PC-9 (cell line): ENCODE data around the gene ARR3. TPM values are rescaled to one million over a fixed set of nuclear protein-coding genes. Genes with fewer than 3 reads are reported as not detected.
"Not testable (repeated sequence)": the region's sequence is repeated elsewhere in the genome, so short reads cannot be mapped to it uniquely, and the experiment has no call there.

Experiments
- BruUV-seq: library from RNA; stranded (reverse); fragments of 400-500 nt; replicated peaks from 2 replicates; lab custom pipeline; 2021; lab: Mats Ljungman, UMichigan
- CTCF ChIA-PET: fragments of 300-600 bp; sonication (Branson Sonifier 250); formaldehyde crosslinking; loops from one replicate; lab custom pipeline; 2022; ENCODE audit warnings: antibody characterized with exemption; lab: Charles Lee
- POLR2A ChIA-PET: fragments of 300-600 bp; sonication (Branson Sonifier 250); formaldehyde crosslinking; loops from one replicate; lab custom pipeline; 2022; ENCODE audit warnings: antibody characterized with exemption; ENCODE audit not compliant: unreplicated experiment; lab: Charles Lee
- DNase-seq, 2 experiments: peaks; one replicate each; pipeline versions ENCODE4 v3.0.0 to v3.0.0-alpha.2; 2015 to 2022; ENCODE audit warnings: mixed read lengths in 1 of 2
- H2AFZ ChIP-seq: fragments of 200-600 bp; sonication (generic); 2 replicates; pipeline ENCODE4 v1.8.1; 2017; ENCODE audit warnings: antibody characterized with exemption
- H3F3A ChIP-seq: fragments of 200-600 bp; sonication (generic); 2 replicates; pipeline ENCODE4 v1.8.1; 2017; ENCODE audit warnings: antibody characterized with exemption, mild to moderate bottlenecking, low read depth; ENCODE audit not compliant: insufficient read depth
- H3K27ac ChIP-seq: fragments of 200-600 bp; sonication (generic); 2 replicates; pipeline ENCODE4 v1.6.1; 2016; ENCODE audit warnings: mixed run types
- H3K27me3 ChIP-seq: fragments of 200-600 bp; sonication (generic); 2 replicates; pipeline ENCODE4 v1.6.1; 2016; ENCODE audit warnings: low read depth, mixed run types; ENCODE audit not compliant: insufficient read depth
- H3K36me3 ChIP-seq: fragments of 200-600 bp; sonication (generic); 2 replicates; pipeline ENCODE4 v1.6.1; 2016; ENCODE audit warnings: low read depth, mixed run types
- H3K4me1 ChIP-seq: fragments of 200-600 bp; sonication (generic); replicated peaks from 2 replicates; pipeline ENCODE4 v1.6.1; 2016; ENCODE audit warnings: mixed run types; ENCODE audit not compliant: insufficient read depth
- H3K4me2 ChIP-seq: fragments of 200-600 bp; sonication (generic); 2 replicates; pipeline ENCODE4 v1.6.1; 2017; ENCODE audit warnings: mixed run types
- H3K4me3 ChIP-seq: fragments of 200-600 bp; sonication (generic); 2 replicates; pipeline ENCODE4 v1.6.1; 2016; ENCODE audit warnings: mixed run types
- H3K79me2 ChIP-seq: fragments of 200-600 bp; sonication (generic); 2 replicates; pipeline ENCODE4 v1.6.1; 2017; ENCODE audit warnings: low read depth, mixed run types
- H3K9me2 ChIP-seq: fragments of 200-600 bp; sonication (generic); 2 replicates; pipeline ENCODE4 v1.8.1; 2017; ENCODE audit warnings: mild to moderate bottlenecking; ENCODE audit not compliant: insufficient read depth
- H3K9me3 ChIP-seq: fragments of 200-600 bp; sonication (generic); 2 replicates; pipeline ENCODE4 v1.8.1; 2016; ENCODE audit warnings: low read depth; ENCODE audit not compliant: insufficient read depth
- H4K20me1 ChIP-seq: fragments of 200-600 bp; sonication (generic); 2 replicates; pipeline ENCODE4 v1.8.1; 2017; ENCODE audit not compliant: insufficient read depth
- CTCF ChIP-seq: fragments of 200-600 bp; sonication (generic); conservative IDR thresholded peaks from 2 replicates; pipeline ENCODE4 v1.6.1; 2017; ENCODE audit warnings: mixed run types, antibody characterized with exemption, mild to moderate bottlenecking, moderate library complexity
- EZH2 ChIP-seq: fragments of 200-600 bp; sonication (generic); IDR thresholded peaks from 2 replicates; pipeline ENCODE4 v1.8.0; 2017; ENCODE audit warnings: antibody characterized with exemption, low read depth
- intact Hi-C: fragments of 100-400 bp; cut with micrococcal nuclease; formaldehyde crosslinking; loops from one replicate; pipeline ENCODE4 v1.10.0; 2022; ENCODE audit not compliant: unreplicated experiment
- total RNA-seq: library from RNA; stranded (reverse); gene quantifications from 2 replicates; pipeline ENCODE4 v1.2.3, GENCODE V29; 2021

ARR3 gene
- total RNA-seq, 1 experiment from 2014 or later: not detected

- Histone ChIP-seq H3K27ac (no peak overlapping the region), H3K36me3 (0 out of 2 replicates have a peak, but pooled peaks cover 2% of the 10 kb centered on the region)
Measured at GRCh38 chrX:70301716-70302115, 33.6 kb downstream of the ARR3 start.

GRCh38 chrX:70313503-70313902 is 45.4 kb downstream of the ARR3 start:
- no TSS peak for BruUV-seq
- Histone ChIP-seq H3K4me2 (no peak overlapping the region), H3K9me3 (no peaks in the 10 kb centered on the region), H3K4me1 (no peaks in the 10 kb centered on the region), H3K27ac (no peak overlapping the region), H2AFZ (no peak overlapping the region), H4K20me1 (no peaks in the 10 kb centered on the region), H3K27me3 (no peaks in the 10 kb centered on the region), H3K4me3 (no peak overlapping the region), H3K79me2 (no peaks in the 10 kb centered on the region), H3K36me3 (no peaks in the 10 kb centered on the region), H3K9me2 (no peaks in the 10 kb centered on the region), H3F3A (no peaks in the 10 kb centered on the region)
- POLR2A ChIA-PET: no interaction called here
- CTCF ChIA-PET: no interaction called here
- TF ChIP-seq EZH2 (no peak), CTCF (no peak)
- intact Hi-C loops: no loop called here
- DNase-seq: no peak

More at GRCh38 chrX:70301716-70302115, 33.6 kb downstream of the ARR3 start:
- Histone ChIP-seq H4K20me1 (no peaks in the 10 kb centered on the region), H3K4me2 (no peak overlapping the region), H3K27me3 (no peaks in the 10 kb centered on the region), H3K79me2 (no peaks in the 10 kb centered on the region), H3F3A (no peaks in the 10 kb centered on the region), H3K9me3 (no peaks in the 10 kb centered on the region), H2AFZ (no peak overlapping the region), H3K9me2 (no peaks in the 10 kb centered on the region), H3K4me3 (no peak overlapping the region), H3K4me1 (no peaks in the 10 kb centered on the region)
- CTCF ChIA-PET: no interaction called here
- no TSS peak for BruUV-seq
- POLR2A ChIA-PET: no interaction called here
- DNase-seq: no peak
- intact Hi-C loops: no loop called here
- TF ChIP-seq CTCF: no peak
- TF ChIP-seq EZH2: no peak

GRCh38 chrX:70322784-70323183 is 54.6 kb downstream of the ARR3 start:
- Histone ChIP-seq H4K20me1 (no peaks in the 10 kb centered on the region), H3K4me2 (no peak overlapping the region), H3K9me2 (no peaks in the 10 kb centered on the region), H3K27me3 (no peaks in the 10 kb centered on the region), H3K9me3 (no peaks in the 10 kb centered on the region), H3K79me2 (no peaks in the 10 kb centered on the region), H2AFZ (no peak overlapping the region), H3F3A (no peaks in the 10 kb centered on the region), H3K4me3 (no peak overlapping the region), H3K27ac (no peak overlapping the region), H3K36me3 (no peaks in the 10 kb centered on the region), H3K4me1 (no peaks in the 10 kb centered on the region)
- TF ChIP-seq EZH2: no peak
- TF ChIP-seq CTCF: no peak
- no TSS peak for BruUV-seq
- intact Hi-C loops: no loop called here
- no peak for DNase-seq
- ChIA-PET POLR2A (no interaction called here), CTCF (no interaction called here)

- H3K4me3 ChIP-seq, intact Hi-C loops, POLR2A ChIA-PET, H3F3A ChIP-seq, H3K9me3 ChIP-seq, H2AFZ ChIP-seq, CTCF ChIA-PET, H3K27ac ChIP-seq, H3K79me2 ChIP-seq, H3K9me2 ChIP-seq, H3K4me2 ChIP-seq, H4K20me1 ChIP-seq, H3K4me1 ChIP-seq, H3K27me3 ChIP-seq, DNase-seq, BruUV-seq, H3K36me3 ChIP-seq: not testable (repeated sequence)
Measured at GRCh38 chrX:70323628-70324027, 55.5 kb downstream of the ARR3 start.
